HFF-Myc (cell line): ENCODE measurements around the gene GREB1L.

Source experiments
- DNase-seq: peaks from one replicate; pipeline ENCODE4 v3.0.0-alpha.2; 2011; ENCODE audit warnings: low read depth; ENCODE audit errors: extremely low read depth
- H3K4me3 ChIP-seq: replicated peaks from 2 replicates; pipeline ENCODE4 v1.5.1; 2011; ENCODE audit warnings: low read depth, mild to moderate bottlenecking, control low read depth, low read length
- CTCF ChIP-seq: IDR thresholded peaks from 2 replicates; pipeline ENCODE4 v1.5.1; 2012; ENCODE audit warnings: mild to moderate bottlenecking, low read depth, low read length, control low read depth; ENCODE audit errors: missing control alignments

Gene GREB1L

DNA sequence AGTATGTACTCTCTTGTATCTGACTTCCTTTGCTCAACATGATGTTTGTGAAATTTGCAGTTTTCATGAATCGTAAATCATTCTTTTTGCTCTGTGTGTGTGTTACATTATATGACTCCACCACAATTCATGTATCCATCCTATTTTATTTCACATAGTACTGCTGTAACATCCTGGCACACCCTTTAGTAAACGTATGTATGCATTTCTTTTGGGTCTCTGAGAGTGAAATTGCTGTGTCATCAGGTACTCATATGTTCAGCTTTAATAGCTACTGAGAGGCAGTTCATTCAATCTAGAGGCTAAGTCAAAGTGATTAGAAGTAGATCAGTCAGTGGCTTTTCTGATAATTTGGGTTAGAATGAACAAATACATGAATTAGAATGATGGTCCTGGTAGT, 239.7 kb downstream of the GREB1L start:
- no peak for DNase-seq
- H3K4me3 ChIP-seq: no peak overlapping the region
- no peak for TF ChIP-seq CTCF

GRCh38 chr18:21483051-21483450, 241.0 kb downstream of the GREB1L start:
- no peak for TF ChIP-seq CTCF
- no peak overlapping the region for H3K4me3 ChIP-seq
- DNase-seq: no peak

GRCh38 chr18:21484851-21485636, 243.0 kb downstream of the GREB1L start:
- TF ChIP-seq CTCF: no peak
- DNase-seq: no peak
- no peak overlapping the region for H3K4me3 ChIP-seq

GRCh38 chr18:21486905-21487437, 244.9 kb downstream of the GREB1L start:
- TF ChIP-seq CTCF: no peak
- DNase-seq: no peak

GRCh38 chr18:21489119-21489750, 247.2 kb downstream of the GREB1L start:
- TF ChIP-seq CTCF: peak; percentile 82
- DNase-seq: peak; percentile 26
- no peak overlapping the region for H3K4me3 ChIP-seq

More at GRCh38 chr18:21486905-21487437, 244.9 kb downstream of the GREB1L start:
- no peak overlapping the region for H3K4me3 ChIP-seq

GRCh38 chr18:21489919-21490495, 248.0 kb downstream of the GREB1L start:
- no peak overlapping the region for H3K4me3 ChIP-seq
- DNase-seq: no peak
- TF ChIP-seq CTCF: no peak
